Stimulated activated CD8-positive, alpha-beta memory T cell treated with anti-CD3 and anti-CD28 coated beads, Interleukin-4, amount 100 ng/mL, for 48 hours (primary cell): Measurements from ENCODE around the gene TPT1.
"Not testable (repeated sequence)": the region's sequence is repeated elsewhere in the genome, so short reads cannot be mapped to it uniquely, and the experiment has no call there.

ENCODE experiments used
- DNase-seq: peaks from one replicate; pipeline ENCODE4 v3.0.0-alpha.2; 2020

The TPT1 gene

GRCh38 chr13:45341034-45341798 is at the start of gene TPT1:
TPT1 (minus strand) TSS chr13:45341183; CDS start chr13:45341069, 114 bp downstream.
- peak; percentile 99 for DNase-seq

DNA sequence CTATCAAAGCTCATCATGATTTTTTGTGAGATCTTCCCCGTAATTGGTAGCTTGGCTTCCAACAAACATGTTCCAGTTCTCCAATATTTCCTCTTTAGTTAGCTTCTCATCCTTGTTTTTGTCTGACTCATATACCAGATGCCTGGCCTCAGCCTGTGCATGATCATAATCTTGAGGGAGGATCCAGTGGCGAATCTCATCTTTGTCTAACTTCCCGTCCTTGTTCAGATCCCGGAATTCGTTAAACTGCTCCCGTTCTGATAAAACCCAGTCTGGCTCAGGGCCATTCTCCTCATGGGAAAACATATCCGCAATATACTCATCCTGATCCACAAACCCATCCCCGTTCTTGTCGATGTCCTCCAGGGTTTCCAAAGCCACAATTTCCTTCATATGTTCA is 49.4 kb upstream of the TPT1 start:
- not testable (repeated sequence) for DNase-seq

- DNase-seq = no peak
Observed at GRCh38 chr13:45388664-45389063, 47.7 kb upstream of the TPT1 start.

DNA sequence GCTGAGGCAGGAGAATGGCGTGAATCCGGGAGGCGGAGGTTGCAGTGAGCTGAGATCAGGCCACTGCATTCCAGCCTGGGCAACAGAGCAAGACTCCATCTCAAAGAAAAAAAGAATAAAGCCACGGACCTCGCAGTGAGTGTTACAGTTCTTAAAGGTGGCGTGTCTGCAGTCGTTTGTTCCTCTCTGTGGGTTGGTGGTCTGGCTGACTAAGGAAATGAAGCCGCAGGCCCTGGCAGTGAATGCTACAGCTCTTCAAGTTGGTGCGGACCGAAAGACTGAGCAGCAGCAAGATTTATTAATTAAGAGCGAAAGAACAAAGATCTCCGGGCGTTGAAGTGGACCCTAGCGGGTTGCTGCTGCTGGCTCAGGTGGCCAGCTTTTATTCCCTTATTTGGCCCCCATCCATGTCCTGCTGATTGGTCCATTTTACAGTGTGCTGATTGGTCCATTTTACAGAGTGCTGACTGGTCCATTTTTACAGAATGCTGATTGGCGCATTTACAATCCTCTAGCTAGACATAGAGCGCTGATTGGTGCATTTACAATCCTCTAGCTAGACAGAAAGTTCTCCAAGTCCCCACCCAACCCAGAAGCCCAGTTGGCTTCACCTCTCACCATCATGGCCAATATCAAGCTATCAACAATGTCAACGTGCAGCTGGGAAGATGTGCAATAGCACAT is 46.1 kb upstream of the TPT1 start:
- peak; percentile 36 for DNase-seq

GRCh38 chr13:45385907-45386553 is 45.0 kb upstream of the TPT1 start:
- DNase-seq = no peak

DNA sequence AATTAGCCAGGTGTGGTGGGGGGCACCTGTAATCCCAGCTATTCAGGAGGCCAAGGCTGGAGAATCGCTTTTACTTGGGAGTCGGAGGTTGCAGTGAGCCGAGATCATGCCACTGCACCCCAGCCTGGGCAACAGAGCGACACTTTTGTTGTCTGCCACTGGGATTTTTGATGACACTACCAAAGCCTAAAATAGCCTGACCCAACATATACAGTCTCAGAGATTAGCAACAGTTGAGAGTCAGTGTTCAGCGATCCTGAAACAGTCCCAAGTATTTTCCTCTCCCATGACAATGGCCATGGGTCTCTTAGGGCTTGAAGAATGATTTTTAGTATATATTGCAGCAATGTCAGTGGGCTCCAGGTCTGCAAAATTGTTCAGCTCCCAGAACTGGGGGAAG is 44.3 kb upstream of the TPT1 start:
- DNase-seq = no peak

GRCh38 chr13:45384474-45385174 is 43.6 kb upstream of the TPT1 start:
- no peak for DNase-seq

- not testable (repeated sequence) for DNase-seq
Observed at GRCh38 chr13:45382739-45383138, 41.8 kb upstream of the TPT1 start.

GRCh38 chr13:45381196-45381595 is 40.2 kb upstream of the TPT1 start:
- DNase-seq = no peak

DNA sequence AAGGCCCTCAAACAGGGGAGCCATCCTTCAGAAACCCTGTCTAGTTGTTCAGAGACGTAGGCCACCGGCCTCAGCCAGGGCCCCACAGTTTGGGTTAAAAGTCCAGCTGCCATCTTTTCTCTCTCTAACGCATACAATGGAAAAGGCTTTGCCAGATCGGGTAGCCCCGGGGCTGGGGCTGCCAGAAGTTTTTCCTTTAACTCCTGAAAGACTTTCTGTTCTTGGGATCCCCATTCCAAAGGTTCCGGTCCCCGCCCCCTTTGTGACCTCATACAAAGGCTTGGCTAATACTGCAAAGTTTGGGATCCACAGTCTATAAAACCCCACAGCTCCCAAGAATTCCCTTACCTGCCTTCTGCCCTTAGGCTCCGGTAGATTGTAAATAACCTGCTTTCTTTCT is 39.7 kb upstream of the TPT1 start:
- not testable (repeated sequence) for DNase-seq

DNA sequence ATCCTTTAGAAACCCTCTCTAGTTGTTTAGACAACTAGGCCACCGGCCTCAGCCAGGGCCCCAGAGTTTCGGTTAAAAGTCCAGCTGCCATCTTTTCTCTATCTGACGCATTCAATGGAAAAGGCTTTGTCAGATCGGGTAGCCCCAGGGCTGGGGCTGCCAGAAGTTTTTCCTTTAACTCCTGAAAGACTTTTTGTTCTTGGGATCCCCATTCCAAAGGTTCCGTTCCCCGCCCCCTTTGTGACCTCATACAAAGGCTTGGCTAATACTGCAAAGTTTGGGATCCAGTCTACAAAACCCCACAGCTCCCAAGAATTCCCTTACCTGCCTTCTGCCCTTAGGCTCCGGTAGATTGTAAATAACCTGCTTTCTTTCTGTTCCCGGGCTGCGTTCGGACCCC is 38.5 kb upstream of the TPT1 start:
- DNase-seq = not testable (repeated sequence)

DNA sequence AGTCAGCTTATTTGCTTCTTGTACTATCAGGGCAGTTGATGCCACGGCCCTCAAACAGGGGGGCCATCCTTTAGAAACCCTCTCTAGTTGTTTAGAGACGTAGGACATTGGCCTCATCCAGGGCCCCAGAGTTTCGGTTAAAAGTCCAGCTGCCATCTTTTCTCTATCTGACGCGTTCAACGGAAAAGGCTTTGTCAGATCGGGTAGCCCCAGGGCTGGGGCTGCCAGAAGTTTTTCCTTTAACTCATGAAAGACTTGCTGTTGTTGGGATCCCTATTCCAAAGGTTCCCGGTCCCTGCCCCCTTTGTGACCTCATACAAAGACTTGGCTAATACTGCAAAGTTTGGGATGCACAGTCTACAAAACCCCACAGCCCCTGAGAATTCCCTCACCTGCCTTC is 37.8 kb upstream of the TPT1 start:
- not testable (repeated sequence) for DNase-seq

- DNase-seq = not testable (repeated sequence)
Observed at GRCh38 chr13:45377314-45377713, 36.3 kb upstream of the TPT1 start.

DNA sequence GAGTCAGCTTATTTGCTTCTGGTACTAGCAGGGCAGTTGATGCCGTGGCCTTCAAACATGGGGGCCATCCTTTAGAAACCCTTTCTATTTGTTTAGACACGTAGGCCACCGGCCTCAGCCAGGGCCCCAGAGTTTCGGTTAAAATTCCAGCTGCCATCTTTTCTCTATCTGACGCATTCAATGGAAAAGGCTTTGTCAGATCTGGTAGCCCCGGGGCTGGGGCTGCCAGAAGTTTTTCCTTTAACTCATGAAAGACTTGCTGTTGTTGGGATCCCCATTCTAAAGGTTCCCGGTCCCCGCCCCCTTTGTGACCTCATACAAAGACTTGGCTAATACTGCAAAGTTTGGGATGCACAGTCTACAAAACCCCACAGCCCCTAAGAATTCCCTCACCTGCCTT is 35.7 kb upstream of the TPT1 start:
- not testable (repeated sequence) for DNase-seq

DNA sequence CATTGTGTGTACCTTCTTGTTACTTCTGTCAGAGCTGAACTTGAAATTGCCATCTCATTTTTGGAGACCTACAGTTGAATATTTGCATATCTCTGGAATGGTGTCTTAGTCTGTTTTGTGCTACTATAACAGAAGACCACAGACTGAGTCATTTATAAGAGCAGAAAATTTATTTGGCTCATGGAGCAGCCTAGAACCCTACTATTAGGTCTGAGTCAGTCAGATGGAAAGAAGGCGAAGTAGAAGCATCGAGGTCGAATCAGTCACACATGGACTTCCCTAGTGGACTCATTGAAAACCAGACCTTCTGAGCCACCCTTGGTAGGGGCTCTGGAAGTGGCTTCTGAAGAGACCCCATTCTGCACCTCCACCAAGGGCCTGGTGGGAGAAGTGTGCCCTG is 33.9 kb upstream of the TPT1 start:
- no peak for DNase-seq

DNA sequence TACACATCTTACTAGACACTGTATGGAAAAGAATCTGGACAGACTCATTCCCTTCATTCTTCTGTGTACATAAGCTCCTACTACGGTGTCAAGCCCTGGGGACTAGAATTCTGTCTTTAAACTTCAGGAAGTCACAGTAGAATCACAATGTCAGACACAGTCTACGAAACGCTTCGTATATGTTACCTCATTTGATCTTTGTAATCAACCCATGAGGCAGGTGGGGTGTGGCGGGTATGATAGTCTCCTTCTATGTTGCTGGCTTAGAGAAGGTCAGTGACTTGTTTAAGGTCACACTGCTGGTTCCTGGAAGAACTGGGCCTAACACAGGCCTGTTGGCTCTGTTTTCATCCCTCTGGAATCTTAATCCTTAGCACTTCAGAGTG is 32.2 kb upstream of the TPT1 start:
- DNase-seq = no peak

DNA sequence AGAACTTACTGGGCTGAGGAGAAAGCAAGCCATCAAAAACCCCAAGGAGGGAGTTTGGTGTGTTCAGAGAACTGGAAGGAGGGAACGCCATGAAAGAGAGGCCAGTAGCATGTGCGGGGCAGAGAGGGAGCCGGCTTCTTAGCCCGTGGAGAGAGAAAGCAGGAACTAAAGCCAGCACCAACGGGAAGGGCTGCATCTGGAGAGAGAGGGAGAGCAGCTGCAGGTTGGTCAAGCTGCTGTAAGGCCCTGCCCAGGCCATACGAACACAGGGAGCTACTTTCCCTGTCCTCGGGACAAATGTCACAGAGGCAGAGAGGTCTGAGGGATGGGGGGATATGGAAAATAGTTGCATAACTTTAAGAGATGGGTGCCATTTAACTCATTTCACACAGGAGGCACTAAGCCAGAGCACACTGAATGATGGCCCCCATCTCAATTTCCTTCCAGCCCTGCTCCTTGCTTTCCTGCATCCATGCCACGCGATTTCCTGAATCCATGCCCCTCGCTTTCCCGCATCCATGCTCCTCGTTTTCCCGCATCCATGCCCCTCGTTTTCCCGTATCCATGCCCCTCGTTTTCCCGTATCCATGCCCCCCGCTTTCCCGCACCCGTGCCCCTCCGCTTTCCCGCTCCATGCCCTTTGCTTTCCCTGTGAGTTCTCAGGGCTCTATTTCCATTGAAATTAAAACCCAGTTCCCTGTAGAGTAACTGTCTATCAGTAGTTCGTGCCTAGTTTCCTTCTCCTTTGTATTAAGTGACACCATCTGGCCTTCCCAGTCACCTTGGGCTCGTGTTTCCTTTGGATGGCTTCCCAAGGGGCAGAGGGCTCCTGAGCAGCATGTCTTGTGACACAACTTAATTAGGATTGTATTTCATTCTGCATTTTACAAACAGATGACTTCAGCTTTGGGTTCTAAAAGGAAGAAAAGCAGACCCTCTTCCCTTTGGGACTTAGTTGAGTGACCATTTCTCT is 31.5 kb upstream of the TPT1 start:
- DNase-seq = no peak

DNA sequence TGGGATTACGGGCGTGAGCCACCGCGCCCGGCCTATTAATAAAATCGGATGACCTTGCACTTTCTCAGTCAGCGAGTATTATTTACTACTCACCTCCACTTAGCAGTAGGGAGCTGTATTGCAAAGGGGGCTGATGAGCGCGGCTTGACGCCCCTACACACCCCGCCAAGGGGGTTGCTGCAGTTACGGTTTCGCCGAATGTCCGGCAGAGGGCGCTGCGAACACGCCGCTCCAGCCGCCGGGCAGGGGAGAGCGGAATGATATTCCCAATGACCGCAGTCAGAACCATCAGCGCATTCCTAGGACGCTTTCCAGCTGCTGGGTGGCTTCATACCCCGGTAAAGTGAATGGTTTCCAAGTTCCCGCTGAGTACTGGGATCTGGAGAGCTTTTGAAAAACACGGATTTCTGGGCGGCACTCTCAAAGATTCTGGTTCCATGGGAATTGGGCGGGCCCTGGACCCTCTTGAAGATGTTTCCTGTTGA is 30.0 kb upstream of the TPT1 start:
- peak; percentile 72 for DNase-seq

DNA sequence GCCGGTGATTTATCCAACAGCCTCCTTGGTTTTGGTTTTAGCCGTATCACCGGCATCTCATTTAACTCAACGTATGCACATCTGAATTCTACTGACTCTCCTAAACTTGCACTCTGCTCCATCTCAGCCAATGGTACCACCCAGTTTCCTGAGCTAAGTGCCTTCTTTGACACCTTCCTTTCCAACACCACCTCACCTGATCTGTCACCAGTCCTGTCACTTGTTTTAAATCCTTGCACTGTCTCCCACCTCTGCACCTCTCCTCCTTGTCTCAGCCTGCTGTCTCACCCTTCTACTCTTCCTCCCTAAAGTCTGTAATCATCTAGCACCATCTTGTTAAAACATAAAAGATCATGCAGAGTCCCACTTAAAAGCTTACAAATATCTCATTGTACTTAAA is 28.1 kb upstream of the TPT1 start:
- DNase-seq = no peak

DNA sequence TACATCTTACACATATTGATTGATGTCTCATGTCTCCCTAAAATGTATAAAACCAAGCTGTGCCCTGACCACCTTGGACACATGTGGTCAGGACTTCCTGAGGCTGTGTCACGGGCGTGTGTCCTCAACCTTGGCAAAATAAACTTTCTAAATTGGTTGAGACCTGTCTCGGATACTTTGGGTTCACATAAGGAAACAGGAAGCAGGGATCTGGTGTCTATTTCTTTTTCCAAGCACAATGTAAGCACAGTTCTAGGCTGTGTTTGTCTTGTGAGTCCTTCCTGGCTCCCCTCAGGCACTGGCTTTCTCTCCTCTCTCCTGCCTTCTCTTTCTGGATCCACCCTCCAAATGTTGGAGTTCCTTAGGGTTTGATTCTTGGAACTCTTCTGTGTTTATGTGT is 27.6 kb upstream of the TPT1 start:
- no peak for DNase-seq

DNA sequence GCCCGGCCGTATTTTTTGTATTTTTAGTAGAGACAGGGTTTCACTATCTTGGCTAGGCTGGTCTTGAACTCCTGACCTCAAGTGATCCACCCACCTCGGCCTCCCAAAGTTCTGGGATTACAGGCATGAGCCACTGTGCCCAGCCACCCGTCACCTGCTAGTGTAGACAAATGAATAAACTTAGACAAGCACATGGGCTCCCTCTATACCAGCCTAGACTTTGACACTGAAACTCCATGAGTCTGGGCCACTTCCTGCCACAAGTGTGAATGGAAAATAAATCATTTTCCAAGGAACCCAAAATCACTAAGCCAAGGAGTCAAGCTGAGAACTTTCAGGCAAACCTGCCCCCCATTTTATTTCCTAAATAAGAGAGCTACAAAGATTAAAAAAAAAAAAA is 27.0 kb upstream of the TPT1 start:
- DNase-seq = peak; percentile 35

GRCh38 chr13:45367358-45367757 is 26.4 kb upstream of the TPT1 start:
- peak; percentile 89 for DNase-seq
